WI38 (cell line): Measurements from ENCODE around the gene RIT2.

Experiments used
- H3K4me3 ChIP-seq: 2 replicates; pipeline ENCODE4 v1.5.1; 2011; ENCODE audit warnings: low read depth, mild to moderate bottlenecking, control low read depth, low read length
- TF ChIP-seq, protein P1 (sequence below): IDR thresholded peaks from 2 replicates; pipeline ENCODE4 v1.5.1; 2012; ENCODE audit warnings: low read depth, mild to moderate bottlenecking, control low read depth, low read length

RIT2 gene

DNA sequence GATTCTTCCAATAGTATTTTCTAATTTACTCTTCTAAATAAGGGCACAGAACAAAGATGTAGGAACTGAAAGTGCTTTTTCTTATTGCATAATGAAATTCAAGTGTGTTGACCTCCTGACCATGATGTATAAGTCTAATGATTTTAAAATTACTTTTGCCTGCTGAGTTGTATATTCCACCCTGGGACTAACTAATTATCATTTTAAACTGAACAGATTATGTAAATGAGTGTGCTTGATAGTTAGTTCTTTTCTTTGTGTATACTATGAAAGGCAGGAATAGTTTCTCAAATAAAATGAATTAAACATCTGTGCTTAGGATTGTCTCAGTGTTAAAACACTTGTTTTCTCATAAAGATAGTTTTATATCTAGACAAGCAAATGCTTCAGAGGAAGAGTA lies 284.5 kb downstream of the RIT2 start:
- TF ChIP-seq, protein P1, sequence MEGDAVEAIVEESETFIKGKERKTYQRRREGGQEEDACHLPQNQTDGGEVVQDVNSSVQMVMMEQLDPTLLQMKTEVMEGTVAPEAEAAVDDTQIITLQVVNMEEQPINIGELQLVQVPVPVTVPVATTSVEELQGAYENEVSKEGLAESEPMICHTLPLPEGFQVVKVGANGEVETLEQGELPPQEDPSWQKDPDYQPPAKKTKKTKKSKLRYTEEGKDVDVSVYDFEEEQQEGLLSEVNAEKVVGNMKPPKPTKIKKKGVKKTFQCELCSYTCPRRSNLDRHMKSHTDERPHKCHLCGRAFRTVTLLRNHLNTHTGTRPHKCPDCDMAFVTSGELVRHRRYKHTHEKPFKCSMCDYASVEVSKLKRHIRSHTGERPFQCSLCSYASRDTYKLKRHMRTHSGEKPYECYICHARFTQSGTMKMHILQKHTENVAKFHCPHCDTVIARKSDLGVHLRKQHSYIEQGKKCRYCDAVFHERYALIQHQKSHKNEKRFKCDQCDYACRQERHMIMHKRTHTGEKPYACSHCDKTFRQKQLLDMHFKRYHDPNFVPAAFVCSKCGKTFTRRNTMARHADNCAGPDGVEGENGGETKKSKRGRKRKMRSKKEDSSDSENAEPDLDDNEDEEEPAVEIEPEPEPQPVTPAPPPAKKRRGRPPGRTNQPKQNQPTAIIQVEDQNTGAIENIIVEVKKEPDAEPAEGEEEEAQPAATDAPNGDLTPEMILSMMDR = no peak

DNA sequence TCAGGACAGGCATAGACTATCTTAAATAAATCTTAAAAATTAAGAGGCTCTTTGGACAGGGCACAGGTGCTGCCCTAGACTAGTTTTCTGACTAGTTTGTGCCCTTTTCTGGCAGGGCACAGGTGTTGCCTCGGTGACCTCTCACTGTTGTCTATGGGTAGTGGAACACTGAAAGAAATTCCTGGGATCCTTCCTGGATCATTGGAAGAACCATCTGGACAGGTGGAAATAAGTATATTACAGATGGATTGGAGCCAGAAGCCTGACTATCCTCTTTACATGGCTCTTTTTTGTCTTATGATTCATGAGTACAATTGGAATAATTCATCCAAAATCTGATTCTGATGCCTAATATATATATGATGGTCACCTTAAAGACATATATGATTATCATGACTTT lies 286.6 kb downstream of the RIT2 start:
- TF ChIP-seq, protein P1 = no peak
- no peak overlapping the region for H3K4me3 ChIP-seq

More for the DNA sequence above, 284.5 kb downstream of the RIT2 start:
- no peak overlapping the region for H3K4me3 ChIP-seq

DNA sequence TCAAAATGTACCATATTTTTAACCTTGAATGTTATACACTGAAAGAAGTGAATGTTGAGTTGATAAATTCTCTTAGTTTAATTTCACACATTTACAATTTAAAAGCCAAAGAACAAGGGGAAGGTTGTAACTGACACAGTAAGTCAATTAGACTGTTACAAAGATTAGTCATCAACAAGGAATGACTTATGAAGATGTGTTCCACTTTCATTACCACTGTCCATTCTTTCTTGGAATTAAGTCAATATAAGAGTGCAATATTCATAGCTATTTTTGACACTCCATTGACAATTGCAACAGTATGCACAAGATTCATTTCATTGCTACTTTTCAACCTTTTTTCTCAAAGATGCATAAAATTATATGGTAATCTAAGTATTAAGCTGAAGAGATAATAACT lies 291.3 kb downstream of the RIT2 start:
- TF ChIP-seq, protein P1 = no peak
- no peak overlapping the region for H3K4me3 ChIP-seq

DNA sequence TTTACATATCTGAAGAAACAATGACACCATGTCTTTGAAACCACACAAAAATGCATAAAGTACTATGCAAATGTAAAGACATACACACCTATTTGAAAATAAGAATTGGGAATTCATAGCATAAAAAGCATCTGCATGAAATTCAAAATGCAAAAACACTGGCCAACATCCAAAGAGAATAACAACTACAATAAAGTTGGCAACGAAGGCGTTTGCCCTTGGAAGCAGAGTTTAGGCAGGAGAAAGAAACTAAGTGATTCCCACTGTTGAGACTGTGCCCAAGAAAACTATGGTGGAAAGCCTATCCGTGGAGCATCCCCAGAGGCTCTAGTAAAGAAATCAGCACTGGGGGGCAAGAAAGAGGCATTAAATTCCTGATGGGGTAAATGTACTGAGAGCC lies 292.8 kb downstream of the RIT2 start:
- TF ChIP-seq, protein P1 = no peak
- H3K4me3 ChIP-seq = no peak overlapping the region

DNA sequence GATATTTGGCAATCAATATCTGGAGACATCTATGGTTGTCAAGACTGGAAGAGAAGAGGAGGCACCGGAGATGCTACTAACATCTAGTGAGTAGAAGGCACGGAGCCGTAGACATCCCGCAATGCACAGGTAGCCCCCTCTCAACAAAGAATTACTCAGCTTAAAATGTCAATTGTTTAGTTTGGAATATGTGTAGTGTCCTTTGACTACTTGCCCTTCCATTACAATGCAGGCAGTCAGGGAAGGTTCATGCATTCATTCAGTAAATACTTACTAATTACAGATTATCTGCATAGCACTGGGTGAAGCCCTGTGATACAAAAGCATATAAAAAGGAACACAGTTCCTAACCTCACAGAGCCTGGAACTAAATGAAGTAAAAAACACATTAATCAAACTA lies 294.0 kb downstream of the RIT2 start:
- TF ChIP-seq, protein P1 = no peak
- H3K4me3 ChIP-seq = no peak overlapping the region

DNA sequence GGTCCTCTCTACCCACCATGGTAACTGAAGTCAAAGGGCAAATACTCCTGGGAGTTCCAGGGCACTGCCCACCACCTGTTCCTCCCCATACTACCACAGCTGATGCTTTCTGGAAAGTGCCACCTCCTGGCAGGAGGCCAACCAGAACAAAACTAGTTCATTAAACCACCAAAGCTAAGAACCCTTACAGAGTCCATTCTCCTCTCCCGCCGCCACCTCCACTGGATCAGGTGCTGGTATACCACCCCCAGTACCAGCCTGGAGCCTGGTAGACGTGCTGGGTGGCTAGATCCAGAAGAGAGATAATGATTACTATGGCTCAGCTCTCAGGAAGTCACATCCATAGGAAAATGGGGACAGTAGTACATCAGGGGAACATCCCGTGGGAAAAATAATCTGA lies 300.9 kb downstream of the RIT2 start:
- TF ChIP-seq, protein P1 = no peak
- H3K4me3 ChIP-seq = no peak overlapping the region

DNA sequence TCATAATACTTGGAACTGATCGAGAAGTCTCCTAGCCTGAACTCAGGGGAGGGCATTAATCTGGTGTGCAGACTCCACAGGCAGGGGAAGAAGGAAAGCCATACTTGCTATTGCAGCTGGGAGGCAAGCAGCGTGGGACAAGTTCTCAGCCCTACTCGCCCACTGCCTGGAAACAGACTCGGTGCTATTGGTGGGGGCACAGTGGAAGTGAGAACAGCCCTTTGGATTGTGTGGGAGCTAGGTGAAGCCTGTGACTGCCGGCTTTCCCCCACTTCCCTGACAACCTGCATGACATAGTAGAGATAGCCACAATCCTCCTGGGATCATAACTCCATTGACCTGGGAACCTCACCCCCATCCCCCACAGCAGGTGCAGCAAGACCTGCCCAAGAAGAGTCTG lies 301.3 kb downstream of the RIT2 start:
- TF ChIP-seq, protein P1 = no peak
- no peak overlapping the region for H3K4me3 ChIP-seq
